ENCODE measurements around the gene OR2D3. TPM values are rescaled to one million over a fixed set of nuclear protein-coding genes. Genes with fewer than 3 reads are reported as not detected.
"Not testable (repeated sequence)": the region's sequence is repeated elsewhere in the genome, so short reads cannot be mapped to it uniquely, and the experiment has no call there.

OR2D3 gene
- total and polyA plus RNA-seq, 9 donors = not detected

GRCh38 chr11:6876914-6877313 lies 43.9 kb upstream of the OR2D3 start:
- TF ChIP-seq POLR2A (IDR thresholded peaks at IDR 0.05) = no peak
- no peak for TF ChIP-seq EP300 (IDR thresholded peaks at IDR 0.05)
- TF ChIP-seq, protein P1, sequence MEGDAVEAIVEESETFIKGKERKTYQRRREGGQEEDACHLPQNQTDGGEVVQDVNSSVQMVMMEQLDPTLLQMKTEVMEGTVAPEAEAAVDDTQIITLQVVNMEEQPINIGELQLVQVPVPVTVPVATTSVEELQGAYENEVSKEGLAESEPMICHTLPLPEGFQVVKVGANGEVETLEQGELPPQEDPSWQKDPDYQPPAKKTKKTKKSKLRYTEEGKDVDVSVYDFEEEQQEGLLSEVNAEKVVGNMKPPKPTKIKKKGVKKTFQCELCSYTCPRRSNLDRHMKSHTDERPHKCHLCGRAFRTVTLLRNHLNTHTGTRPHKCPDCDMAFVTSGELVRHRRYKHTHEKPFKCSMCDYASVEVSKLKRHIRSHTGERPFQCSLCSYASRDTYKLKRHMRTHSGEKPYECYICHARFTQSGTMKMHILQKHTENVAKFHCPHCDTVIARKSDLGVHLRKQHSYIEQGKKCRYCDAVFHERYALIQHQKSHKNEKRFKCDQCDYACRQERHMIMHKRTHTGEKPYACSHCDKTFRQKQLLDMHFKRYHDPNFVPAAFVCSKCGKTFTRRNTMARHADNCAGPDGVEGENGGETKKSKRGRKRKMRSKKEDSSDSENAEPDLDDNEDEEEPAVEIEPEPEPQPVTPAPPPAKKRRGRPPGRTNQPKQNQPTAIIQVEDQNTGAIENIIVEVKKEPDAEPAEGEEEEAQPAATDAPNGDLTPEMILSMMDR (IDR thresholded peaks at IDR 0.05) = no peak
- no peak overlapping the region for H3K27ac ChIP-seq
- DNase-seq = no peak
- no peaks in the 10 kb centered on the region for H3K9me3 ChIP-seq
- H3K4me1 ChIP-seq (ENCODE audit: insufficient read depth) = no peaks in the 10 kb centered on the region
- H3K4me3 ChIP-seq = no peak overlapping the region
- no peaks in the 10 kb centered on the region for H3K27me3 ChIP-seq
- WGBS, 3 donors = 82 to 89% (median 89%) methylated on average over 3 of the region's 3 CpGs
- intact Hi-C loops (cut with DNase I) = no loop called here
- H3K36me3 ChIP-seq = no peaks in the 10 kb centered on the region

DNA sequence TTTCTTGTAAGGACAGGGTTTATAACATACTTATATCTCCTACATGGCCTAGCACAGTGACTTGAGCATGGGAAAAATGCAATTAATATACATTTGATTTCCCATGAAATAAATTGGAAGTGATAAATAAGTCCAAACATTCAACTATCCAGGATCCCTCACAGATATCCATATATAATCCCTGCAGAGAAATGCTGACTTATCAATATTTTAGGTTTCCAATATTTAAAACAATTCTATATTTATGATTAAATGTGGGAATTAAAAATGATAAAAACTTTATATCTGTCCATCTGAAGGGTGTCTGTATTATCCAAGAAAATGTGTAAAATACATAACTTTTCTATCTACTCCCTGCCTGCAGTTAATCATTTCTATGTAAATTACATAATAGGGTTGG lies 38.1 kb upstream of the OR2D3 start:
- no peak for DNase-seq
- Histone ChIP-seq H3K36me3 (no peaks in the 10 kb centered on the region), H3K4me1 (ENCODE audit: insufficient read depth) (no peaks in the 10 kb centered on the region), H3K27me3 (no peaks in the 10 kb centered on the region), H3K9me3 (no peaks in the 10 kb centered on the region), H3K4me3 (no peak overlapping the region), H3K27ac (no peak overlapping the region)
- TF ChIP-seq EP300 (IDR thresholded peaks at IDR 0.05) = no peak
- no peak for TF ChIP-seq POLR2A (IDR thresholded peaks at IDR 0.05)
- TF ChIP-seq, protein P1 (IDR thresholded peaks at IDR 0.05) = no peak
- intact Hi-C loops (cut with DNase I) = no loop called here

- intact Hi-C loops (cut with DNase I); H3K9me3 ChIP-seq; H3K4me3 ChIP-seq; DNase-seq; H3K27me3 ChIP-seq; H3K4me1 ChIP-seq (ENCODE audit: insufficient read depth); H3K36me3 ChIP-seq; H3K27ac ChIP-seq: not testable (repeated sequence)
- 84 to 92% (median 88%) methylated on average over 5 of the region's 5 CpGs for WGBS, 3 donors
These were observed 33.1 kb upstream of the OR2D3 start for GRCh38 chr11:6887711-6888110.

- no peak for DNase-seq
- H3K4me1 ChIP-seq (ENCODE audit: insufficient read depth) = no peaks in the 10 kb centered on the region
- H3K27ac ChIP-seq = no peak overlapping the region
- intact Hi-C loops (cut with DNase I) = no loop called here
- no peaks in the 10 kb centered on the region for H3K36me3 ChIP-seq
- no peak overlapping the region for H3K4me3 ChIP-seq
- H3K9me3 ChIP-seq = no peaks in the 10 kb centered on the region
- 80 to 90% (median 88%) methylated on average over 4 of the region's 4 CpGs for WGBS, 3 donors
- no peak for TF ChIP-seq POLR2A (IDR thresholded peaks at IDR 0.05)
- TF ChIP-seq, protein P1 (IDR thresholded peaks at IDR 0.05) = no peak
- TF ChIP-seq EP300 (IDR thresholded peaks at IDR 0.05) = no peak
- H3K27me3 ChIP-seq = no peaks in the 10 kb centered on the region
These were observed 32.0 kb upstream of the OR2D3 start for GRCh38 chr11:6888830-6889229.

GRCh38 chr11:6889835-6890234 lies 31.0 kb upstream of the OR2D3 start:
- Histone ChIP-seq H3K27me3 (no peaks in the 10 kb centered on the region), H3K36me3 (no peaks in the 10 kb centered on the region), H3K27ac (no peak overlapping the region), H3K4me1 (ENCODE audit: insufficient read depth) (no peaks in the 10 kb centered on the region), H3K4me3 (no peak overlapping the region), H3K9me3 (no peaks in the 10 kb centered on the region)
- DNase-seq = no peak
- intact Hi-C loops (cut with DNase I) = no loop called here
- 82 to 94% (median 92%) methylated on average over 1 of the region's 1 CpG for WGBS, 3 donors
- TF ChIP-seq POLR2A (IDR thresholded peaks at IDR 0.05) = no peak
- TF ChIP-seq EP300 (IDR thresholded peaks at IDR 0.05) = no peak
- TF ChIP-seq, protein P1 (IDR thresholded peaks at IDR 0.05) = no peak

Data from ovary (tissue), 9 donors.